Cardiac fibroblast (primary cell): ENCODE data around the gene DPPA3.

Experiments
- DNase-seq, 2 donors: peaks; one replicate each; pipeline versions ENCODE4 v3.0.0 to v3.0.0-alpha.2; 2010; ENCODE audit warnings: low read depth in 2 of 2
- H3K4me3 ChIP-seq, 2 donors: replicated peaks in 1 of 2; 1 replicate in 1 of 2; 2 replicates in 1 of 2; pipeline ENCODE4 v1.5.1; 2011; ENCODE audit warnings: low read depth in 2 of 2, low read length in 2 of 2, mild to moderate bottlenecking in 2 of 2, moderate library complexity in 1 of 2
- TF ChIP-seq, protein P1 (sequence below): IDR thresholded peaks from one replicate; pipeline ENCODE4 v1.5.1; 2011; ENCODE audit warnings: low read depth, mild to moderate bottlenecking, low read length, inconsistent platforms

Gene DPPA3

DNA sequence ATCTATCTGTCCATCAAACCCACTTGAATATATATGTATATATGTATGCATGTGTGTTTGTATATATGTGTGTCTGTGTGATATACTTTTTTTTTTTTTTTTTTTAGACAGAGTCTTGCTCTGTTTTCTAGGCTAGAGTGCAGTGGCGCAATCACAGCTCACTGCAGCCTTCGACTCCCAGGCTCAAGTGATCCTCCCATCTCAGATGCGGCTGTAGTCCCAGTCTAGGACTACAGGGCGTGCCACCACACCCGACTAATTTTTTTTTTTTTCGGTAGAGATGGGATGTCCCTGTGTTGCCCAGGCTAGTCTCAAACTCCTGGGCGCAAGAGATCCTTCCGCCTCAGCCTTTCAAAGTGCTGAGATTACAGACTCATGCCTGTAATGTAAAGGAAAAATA is 32.5 kb upstream of the DPPA3 start:
- TF ChIP-seq, protein P1, sequence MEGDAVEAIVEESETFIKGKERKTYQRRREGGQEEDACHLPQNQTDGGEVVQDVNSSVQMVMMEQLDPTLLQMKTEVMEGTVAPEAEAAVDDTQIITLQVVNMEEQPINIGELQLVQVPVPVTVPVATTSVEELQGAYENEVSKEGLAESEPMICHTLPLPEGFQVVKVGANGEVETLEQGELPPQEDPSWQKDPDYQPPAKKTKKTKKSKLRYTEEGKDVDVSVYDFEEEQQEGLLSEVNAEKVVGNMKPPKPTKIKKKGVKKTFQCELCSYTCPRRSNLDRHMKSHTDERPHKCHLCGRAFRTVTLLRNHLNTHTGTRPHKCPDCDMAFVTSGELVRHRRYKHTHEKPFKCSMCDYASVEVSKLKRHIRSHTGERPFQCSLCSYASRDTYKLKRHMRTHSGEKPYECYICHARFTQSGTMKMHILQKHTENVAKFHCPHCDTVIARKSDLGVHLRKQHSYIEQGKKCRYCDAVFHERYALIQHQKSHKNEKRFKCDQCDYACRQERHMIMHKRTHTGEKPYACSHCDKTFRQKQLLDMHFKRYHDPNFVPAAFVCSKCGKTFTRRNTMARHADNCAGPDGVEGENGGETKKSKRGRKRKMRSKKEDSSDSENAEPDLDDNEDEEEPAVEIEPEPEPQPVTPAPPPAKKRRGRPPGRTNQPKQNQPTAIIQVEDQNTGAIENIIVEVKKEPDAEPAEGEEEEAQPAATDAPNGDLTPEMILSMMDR, result no peak
- no peak overlapping the region for H3K4me3 ChIP-seq
- no peak for DNase-seq

DNA sequence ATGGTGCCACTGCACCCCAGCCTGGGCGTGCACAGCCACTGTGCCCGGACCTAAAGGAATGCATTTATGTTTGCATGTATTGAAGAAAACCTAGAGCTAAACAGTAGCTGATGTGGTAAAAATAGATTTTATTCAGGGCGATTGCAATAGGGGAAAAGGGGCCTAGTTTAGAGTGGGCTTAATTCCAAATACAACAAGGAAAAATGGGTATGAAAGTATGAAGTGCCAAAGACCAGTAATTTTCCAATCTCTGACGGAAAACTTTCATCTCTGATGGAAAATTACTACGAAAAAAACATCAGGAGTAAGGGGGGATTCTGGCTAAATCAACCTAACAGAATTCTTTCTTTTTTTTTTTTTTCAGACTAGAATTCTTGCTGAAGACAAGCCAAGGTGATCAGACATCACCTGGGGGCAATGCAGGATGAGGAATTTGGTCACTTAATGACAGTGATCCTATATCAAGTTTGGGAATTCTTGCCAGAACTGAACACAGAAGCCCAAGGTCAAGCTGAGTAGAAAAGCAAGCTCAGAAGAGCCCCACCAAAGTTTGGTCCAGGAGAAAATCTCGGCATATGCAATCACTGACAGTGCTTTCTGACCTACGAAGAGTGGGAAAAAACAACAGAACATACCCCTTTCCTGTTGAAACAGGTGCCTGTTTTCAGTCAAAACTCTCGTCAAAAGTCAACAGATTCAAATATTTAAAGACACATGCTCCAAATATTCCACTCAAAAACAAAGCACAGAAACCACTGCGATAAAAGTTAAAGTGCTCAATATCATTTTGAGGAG is 31.8 kb upstream of the DPPA3 start:
- TF ChIP-seq, protein P1, result no peak
- DNase-seq, result no peak
- no peak overlapping the region for H3K4me3 ChIP-seq

DNA sequence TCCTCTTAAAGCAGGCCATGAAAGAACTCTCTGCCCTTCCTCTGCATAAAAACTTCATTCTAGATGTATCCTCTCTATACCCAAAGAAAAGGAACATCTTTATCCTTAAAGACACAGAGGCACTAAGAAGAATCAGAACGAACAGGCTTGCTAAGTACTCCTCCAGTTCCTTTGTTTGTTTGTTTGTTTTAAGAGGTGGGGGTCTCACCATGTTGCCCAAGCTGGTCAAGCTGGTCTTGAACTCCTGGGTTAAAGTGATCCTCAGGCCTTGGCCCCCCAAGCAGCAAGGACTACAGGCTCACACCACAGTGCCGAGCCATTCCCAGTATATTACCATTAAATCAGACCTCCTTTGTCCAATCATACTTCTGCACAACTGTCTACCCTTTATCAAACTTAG is 29.7 kb upstream of the DPPA3 start:
- TF ChIP-seq, protein P1, result no peak
- no peak for DNase-seq
- no peak overlapping the region for H3K4me3 ChIP-seq

DNA sequence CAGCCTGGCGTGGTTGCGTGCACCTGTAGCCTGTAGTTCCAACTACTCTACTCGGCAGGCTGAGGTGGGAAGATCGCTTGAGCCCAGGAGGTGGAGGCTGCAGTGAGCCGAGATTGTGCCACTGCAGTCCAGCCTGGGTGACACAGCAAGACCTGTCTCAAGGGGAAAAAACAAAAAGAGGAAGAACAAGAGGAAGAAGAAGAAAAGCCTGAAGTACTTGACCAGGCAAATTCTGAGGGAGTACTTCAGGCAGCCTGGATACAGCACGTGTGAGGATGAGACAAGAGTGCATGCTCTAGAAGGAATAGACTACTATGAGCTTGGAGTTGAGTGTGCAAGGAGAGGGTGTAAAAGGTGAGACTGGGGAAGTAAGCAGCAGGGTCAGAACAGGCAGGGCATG is 17.4 kb upstream of the DPPA3 start:
- H3K4me3 ChIP-seq, result no peak overlapping the region
- DNase-seq, result no peak
- TF ChIP-seq, protein P1, result no peak

DNA sequence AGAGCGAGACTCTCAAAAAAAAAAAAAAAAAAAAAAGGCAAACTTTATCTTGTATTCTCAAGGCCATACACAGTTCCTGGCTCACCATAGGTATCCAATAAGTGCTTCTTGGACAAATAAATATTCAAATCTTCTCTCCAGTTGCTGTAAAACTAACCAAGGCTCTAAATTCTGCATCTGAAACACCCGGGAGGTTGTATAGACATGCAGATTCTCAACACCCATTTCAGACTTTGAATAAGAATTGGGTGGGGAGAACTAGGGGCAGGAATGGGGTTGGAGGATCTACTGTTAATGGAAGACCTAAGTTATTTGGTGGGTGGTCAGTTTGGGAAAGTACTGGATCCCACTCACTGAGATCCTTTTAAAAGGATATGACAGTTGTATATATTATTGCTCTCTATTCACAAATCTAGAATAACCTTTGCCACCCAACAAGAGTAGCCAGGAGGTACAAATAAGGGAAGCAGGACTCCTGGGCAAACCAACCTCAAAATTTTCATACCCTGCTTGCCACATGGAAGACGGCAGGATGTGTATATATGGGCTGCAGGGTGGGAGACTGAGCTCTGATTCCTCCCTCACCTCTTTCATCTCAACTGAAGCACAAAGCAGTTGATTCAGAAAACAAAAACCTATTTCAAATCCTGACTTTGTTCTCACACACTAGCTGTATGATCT is 16.5 kb upstream of the DPPA3 start:
- H3K4me3 ChIP-seq, result no peak overlapping the region
- no peak for DNase-seq
- TF ChIP-seq, protein P1, result no peak

DNA sequence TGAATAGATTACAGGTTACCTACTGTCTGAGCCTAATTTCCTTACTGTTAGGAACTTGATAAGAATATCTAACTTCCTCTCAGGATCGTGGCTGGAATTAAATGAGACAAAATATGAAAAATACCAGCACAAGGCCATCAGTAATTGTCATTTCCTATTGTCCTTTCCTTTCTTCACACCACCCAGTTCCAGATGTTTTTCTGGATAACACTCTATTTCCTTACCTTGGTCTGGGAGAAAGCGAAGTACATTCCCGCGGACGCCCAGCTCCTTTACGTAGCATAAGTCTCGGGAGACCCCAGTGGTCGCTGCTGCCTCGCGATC is 16.0 kb upstream of the DPPA3 start:
- H3K4me3 ChIP-seq, result no peak overlapping the region
- TF ChIP-seq, protein P1, result no peak
- DNase-seq, result no peak
